Tibial nerve (tissue), 4 donors: ENCODE measurements around the gene GAK. TPM values are rescaled to one million over a fixed set of nuclear protein-coding genes. Genes with fewer than 3 reads are reported as not detected.

ENCODE experiments used
- DNase-seq, 2 donors: peaks; one replicate each; pipeline ENCODE4 v3.0.0-alpha.2; 2019; ENCODE audit warnings: low spot score in 2 of 2
- H3K27ac ChIP-seq, 4 donors: fragments of 200-600 bp; sonication (generic) in 3 of 4; one replicate each; pipeline ENCODE4 v1.5.1; 2017 to 2019; ENCODE audit warnings: mild to moderate bottlenecking in 1 of 4
- H3K27me3 ChIP-seq, 2 donors: fragments of 200-600 bp; sonication (generic) in 1 of 2; one replicate each; pipeline versions ENCODE4 v1.5.1 to v1.6.0; 2017 to 2019
- H3K36me3 ChIP-seq, 3 donors: fragments of 200-600 bp; sonication (generic); one replicate each; pipeline ENCODE4 v1.5.1; 2018 to 2019
- H3K4me1 ChIP-seq, 4 donors: fragments of 200-600 bp; sonication (generic) in 3 of 4; one replicate each; pipeline ENCODE4 v1.5.1; 2017 to 2019
- H3K4me3 ChIP-seq, 4 donors: fragments of 200-600 bp; sonication (generic) in 3 of 4; one replicate each; pipeline ENCODE4 v1.5.1; 2017 to 2019; ENCODE audit warnings: mild to moderate bottlenecking in 1 of 4, moderate library complexity in 1 of 4
- H3K9me3 ChIP-seq, 4 donors: fragments of 200-600 bp; sonication (generic) in 3 of 4; one replicate each; pipeline ENCODE4 v1.5.1; 2017 to 2019
- CTCF ChIP-seq, 5 experiments: fragments of 200-600 bp in 3 of 5; fragments of 450-650 bp in 2 of 5; sonication (generic) in 3 of 5; IDR thresholded peaks; one replicate each; pipeline ENCODE4 v1.5.1; 2016 to 2019; ENCODE audit warnings: antibody characterized with exemption in 5 of 5, mild to moderate bottlenecking in 3 of 5, moderate library complexity in 2 of 5
- EP300 ChIP-seq, 2 donors: sonication (generic); formaldehyde crosslinking; IDR thresholded peaks; one replicate each; pipeline ENCODE4 v1.6.1; 2017; ENCODE audit warnings: antibody characterized with exemption in 2 of 2, mild to moderate bottlenecking in 1 of 2
- POLR2A ChIP-seq, 2 donors: fragments of 450-650 bp; IDR thresholded peaks; one replicate each; pipeline ENCODE4 v1.6.1; 2017; ENCODE audit warnings: antibody characterized with exemption in 2 of 2, mild to moderate bottlenecking in 2 of 2, moderate library complexity in 2 of 2
- WGBS, 2 donors: methylation state at CpG; one replicate each; pipeline ENCODE4 v1.1.5; 2018; 5-methylcytosine and 5-hydroxymethylcytosine counted together
- total RNA-seq, 4 donors: library from RNA; depleted of rRNA; stranded (reverse); fragments of >200 nt; gene quantifications; one replicate each; pipeline ENCODE4 v1.1.0, GENCODE V29; 2016

GAK gene
- total RNA-seq, 4 donors from 2014 or later, result 92.3 to 177 (median 127) TPM

DNA sequence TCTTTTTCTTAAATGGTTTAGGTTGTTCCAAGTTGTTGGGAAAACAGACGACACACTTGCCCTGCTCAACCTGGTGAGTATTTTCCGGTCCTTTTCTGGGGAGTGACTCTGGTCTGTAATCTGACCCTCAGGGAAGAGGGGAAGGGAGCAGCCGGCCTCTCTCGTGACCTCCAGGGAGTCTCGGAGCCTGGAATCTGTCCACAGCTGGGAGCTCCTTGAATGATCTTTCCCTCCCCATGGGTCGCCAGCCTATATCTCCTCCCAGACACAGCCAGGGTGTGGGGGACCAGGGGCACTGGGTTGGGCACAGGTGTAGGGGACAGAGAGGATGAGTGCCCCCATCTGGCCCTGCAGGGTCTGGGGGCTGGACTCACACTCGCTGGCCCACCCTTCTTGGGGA, 19.1 kb upstream of the GAK start:
- DNase-seq, result no peak
- TF ChIP-seq CTCF (IDR thresholded peaks at IDR 0.05), result no peak
- no peak for TF ChIP-seq EP300 (IDR thresholded peaks at IDR 0.05)
- no peak for TF ChIP-seq POLR2A (IDR thresholded peaks at IDR 0.05)
- no peak overlapping the region for H3K27ac ChIP-seq
- 56 to 76% methylated on average over 6 to 7 of the region's 7 CpGs for WGBS, 2 donors
- peaks cover 0 to 74% (median 0%) of the 10 kb centered on the region in 3 donors for H3K36me3 ChIP-seq
- H3K9me3 ChIP-seq, result no peaks in the 10 kb centered on the region
- no peaks in the 10 kb centered on the region for H3K27me3 ChIP-seq
- no peak overlapping the region for H3K4me3 ChIP-seq
- H3K4me1 ChIP-seq, result peaks cover 0 to 3% (median 0%) of the 10 kb centered on the region in 4 donors

GRCh38 chr4:950136-951020, 18.3 kb upstream of the GAK start:
- Histone ChIP-seq H3K9me3 (no peaks in the 10 kb centered on the region), H3K4me3 (no peak overlapping the region), H3K27ac (no peak overlapping the region), H3K36me3 (peaks cover 0 to 66% (median 0%) of the 10 kb centered on the region in 3 donors), H3K4me1 (peaks cover 0 to 11% (median 0%) of the 10 kb centered on the region in 4 donors), H3K27me3 (no peaks in the 10 kb centered on the region)
- WGBS, 2 donors, result 90 to 91% methylated on average over 21 to 28 of the region's 30 CpGs
- TF ChIP-seq EP300 (IDR thresholded peaks at IDR 0.05), result no peak
- TF ChIP-seq POLR2A (IDR thresholded peaks at IDR 0.05), result no peak
- no peak for TF ChIP-seq CTCF (IDR thresholded peaks at IDR 0.05)
- no peak for DNase-seq

- H3K4me3 ChIP-seq, result no peak overlapping the region
- no peak overlapping the region for H3K27ac ChIP-seq
- no peaks in the 10 kb centered on the region for H3K27me3 ChIP-seq
- DNase-seq, result no peak
- H3K9me3 ChIP-seq, result no peaks in the 10 kb centered on the region
- WGBS, 2 donors, result 87 to 89% methylated on average over 20 of the region's 20 CpGs
- TF ChIP-seq POLR2A (IDR thresholded peaks at IDR 0.05) (no peak), EP300 (IDR thresholded peaks at IDR 0.05) (no peak), CTCF (IDR thresholded peaks at IDR 0.05) (no peak)
- peaks cover 0 to 15% (median 0%) of the 10 kb centered on the region in 4 donors for H3K4me1 ChIP-seq
- H3K36me3 ChIP-seq, result peaks cover 0 to 58% (median 0%) of the 10 kb centered on the region in 3 donors
Observed at GRCh38 chr4:949656-950055, 17.5 kb upstream of the GAK start.

GRCh38 chr4:948936-949300, 16.8 kb upstream of the GAK start:
- no peaks in the 10 kb centered on the region for H3K9me3 ChIP-seq
- H3K27ac ChIP-seq, result no peak overlapping the region
- WGBS, 2 donors, result 88% methylated on average over 12 to 13 of the region's 13 CpGs
- no peaks in the 10 kb centered on the region for H3K27me3 ChIP-seq
- no peak for DNase-seq
- TF ChIP-seq POLR2A (IDR thresholded peaks at IDR 0.05) (no peak), CTCF (IDR thresholded peaks at IDR 0.05) (no peak), EP300 (IDR thresholded peaks at IDR 0.05) (no peak)
- H3K36me3 ChIP-seq, result peaks cover 0 to 56% (median 0%) of the 10 kb centered on the region in 3 donors
- peaks cover 0 to 15% (median 0%) of the 10 kb centered on the region in 4 donors for H3K4me1 ChIP-seq
- H3K4me3 ChIP-seq, result no peak overlapping the region
